ENCODE results near the gene LHX2. TPM values are rescaled to one million over a fixed set of nuclear protein-coding genes. Genes with fewer than 3 reads are reported as not detected.

LHX2 gene
- polyA plus RNA-seq, 1 of the 3 experiments (the other 2 are of a cell fraction), result not detected

GRCh38 chr9:123965801-123966686, 45.5 kb upstream of the LHX2 start:
- Histone ChIP-seq H3K4me1 (ENCODE audit: control insufficient read depth in 1 of 2, insufficient read depth in 2 of 2, low read depth in 1 of 2, low read length in 1 of 2) (no peaks in the 10 kb centered on the region), H3K27ac (ENCODE audit: low read depth in 2 of 2, low read length in 1 of 2) (no peak overlapping the region), H3K4me3 (ENCODE audit: low read depth in 2 of 2, low read length in 1 of 2) (no peak overlapping the region), H3K27me3 (ENCODE audit: insufficient read depth) (peaks cover 14% of the 10 kb centered on the region; the same call in 1 of the 2 replicates), H3K36me3 (replicated peaks in 1 of 2; ENCODE audit: control insufficient read depth in 1 of 2, insufficient read depth in 2 of 2, low read length in 1 of 2) (no peaks in the 10 kb centered on the region), H4K20me1 (ENCODE audit: insufficient read depth) (no peaks in the 10 kb centered on the region), H3K9ac (no peak overlapping the region), H3F3A (replicated peaks; ENCODE audit: insufficient read depth) (no peaks in the 10 kb centered on the region), H3K9me2 (no peaks in the 10 kb centered on the region), H2AFZ (ENCODE audit: low read depth) (no peak overlapping the region), H3K79me2 (ENCODE audit: insufficient read depth) (no peaks in the 10 kb centered on the region), H3K9me3 (no peaks in the 10 kb centered on the region), H3K4me2 (no peak overlapping the region)
- no peak for TF ChIP-seq FOSL2 (IDR thresholded peaks at IDR 0.05; ENCODE audit: borderline replicate concordance, low read depth)
- no peak for TF ChIP-seq TCF12 (IDR thresholded peaks at IDR 0.05)
- TF ChIP-seq TAF1 (IDR thresholded peaks at IDR 0.05; ENCODE audit: borderline replicate concordance, low read depth, low read length), result no peak
- TF ChIP-seq EP300 (IDR thresholded peaks at IDR 0.05; ENCODE audit: borderline replicate concordance in 1 of 2, low read depth in 1 of 2, low read length in 1 of 2), result no peak
- TF ChIP-seq NFIC (IDR thresholded peaks at IDR 0.05; ENCODE audit: borderline replicate concordance), result no peak
- TF ChIP-seq RAD21 (IDR thresholded peaks at IDR 0.05; ENCODE audit: low read length), result no peak
- no peak for TF ChIP-seq RXRA (IDR thresholded peaks at IDR 0.05; ENCODE audit: borderline replicate concordance, low read depth)
- TF ChIP-seq RCOR1 (IDR thresholded peaks at IDR 0.05; ENCODE audit: low read length), result no peak
- no peak for TF ChIP-seq SIN3A (IDR thresholded peaks at IDR 0.05; ENCODE audit: borderline replicate concordance, low read depth, low read length)
- TF ChIP-seq CHD2 (IDR thresholded peaks at IDR 0.05; ENCODE audit: low read length, partially characterized antibody), result no peak
- TF ChIP-seq FOXM1 (IDR thresholded peaks at IDR 0.05; ENCODE audit: low read depth), result no peak
- TF ChIP-seq JUND (IDR thresholded peaks at IDR 0.05), result no peak
- no peak for TF ChIP-seq POLR2AphosphoS5 (IDR thresholded peaks at IDR 0.05; ENCODE audit: low read depth, low read length)
- no peak for TF ChIP-seq MAX (IDR thresholded peaks at IDR 0.05; ENCODE audit: low read depth)
- ChIA-PET CTCF (interaction anchor here (0.6 kb wide), 1 partner anchor 23 kb away, joined by 3 read pairs; no protein-coding TSS in a partner anchor), POLR2A (no interaction called here)
- 59% methylated on average over 8 of the region's 8 CpGs for WGBS (ENCODE audit: low lambda C conversion rate)
- no peak for DNase-seq

GRCh38 chr9:123967323-123967722, 44.2 kb upstream of the LHX2 start:
- H3K9me3 ChIP-seq, result no peaks in the 10 kb centered on the region
- H3F3A ChIP-seq (replicated peaks; ENCODE audit: insufficient read depth), result peaks cover 4% of the 10 kb centered on the region
- H3K4me3 ChIP-seq (ENCODE audit: low read depth in 2 of 2, low read length in 1 of 2), result no peak overlapping the region
- no peaks in the 10 kb centered on the region for H3K36me3 ChIP-seq (replicated peaks in 1 of 2; ENCODE audit: control insufficient read depth in 1 of 2, insufficient read depth in 2 of 2, low read length in 1 of 2)
- no peak overlapping the region for H3K27ac ChIP-seq (ENCODE audit: low read depth in 2 of 2, low read length in 1 of 2)
- H3K4me2 ChIP-seq, result no peak overlapping the region
- no peaks in the 10 kb centered on the region for H3K79me2 ChIP-seq (ENCODE audit: insufficient read depth)
- ChIA-PET POLR2A (no interaction called here), CTCF (no interaction called here)
- no peak for TF ChIP-seq MEF2A (IDR thresholded peaks at IDR 0.05; ENCODE audit: borderline replicate concordance, low read depth)
- no peak for TF ChIP-seq NRF1 (IDR thresholded peaks at IDR 0.05; ENCODE audit: low read depth, low read length)
- TF ChIP-seq FOXJ3 (CRISPR knock-in tag; IDR thresholded peaks at IDR 0.05), result no peak
- TF ChIP-seq, protein P1, sequence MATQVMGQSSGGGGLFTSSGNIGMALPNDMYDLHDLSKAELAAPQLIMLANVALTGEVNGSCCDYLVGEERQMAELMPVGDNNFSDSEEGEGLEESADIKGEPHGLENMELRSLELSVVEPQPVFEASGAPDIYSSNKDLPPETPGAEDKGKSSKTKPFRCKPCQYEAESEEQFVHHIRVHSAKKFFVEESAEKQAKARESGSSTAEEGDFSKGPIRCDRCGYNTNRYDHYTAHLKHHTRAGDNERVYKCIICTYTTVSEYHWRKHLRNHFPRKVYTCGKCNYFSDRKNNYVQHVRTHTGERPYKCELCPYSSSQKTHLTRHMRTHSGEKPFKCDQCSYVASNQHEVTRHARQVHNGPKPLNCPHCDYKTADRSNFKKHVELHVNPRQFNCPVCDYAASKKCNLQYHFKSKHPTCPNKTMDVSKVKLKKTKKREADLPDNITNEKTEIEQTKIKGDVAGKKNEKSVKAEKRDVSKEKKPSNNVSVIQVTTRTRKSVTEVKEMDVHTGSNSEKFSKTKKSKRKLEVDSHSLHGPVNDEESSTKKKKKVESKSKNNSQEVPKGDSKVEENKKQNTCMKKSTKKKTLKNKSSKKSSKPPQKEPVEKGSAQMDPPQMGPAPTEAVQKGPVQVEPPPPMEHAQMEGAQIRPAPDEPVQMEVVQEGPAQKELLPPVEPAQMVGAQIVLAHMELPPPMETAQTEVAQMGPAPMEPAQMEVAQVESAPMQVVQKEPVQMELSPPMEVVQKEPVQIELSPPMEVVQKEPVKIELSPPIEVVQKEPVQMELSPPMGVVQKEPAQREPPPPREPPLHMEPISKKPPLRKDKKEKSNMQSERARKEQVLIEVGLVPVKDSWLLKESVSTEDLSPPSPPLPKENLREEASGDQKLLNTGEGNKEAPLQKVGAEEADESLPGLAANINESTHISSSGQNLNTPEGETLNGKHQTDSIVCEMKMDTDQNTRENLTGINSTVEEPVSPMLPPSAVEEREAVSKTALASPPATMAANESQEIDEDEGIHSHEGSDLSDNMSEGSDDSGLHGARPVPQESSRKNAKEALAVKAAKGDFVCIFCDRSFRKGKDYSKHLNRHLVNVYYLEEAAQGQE (IDR thresholded peaks at IDR 0.05; ENCODE audit: low read depth, low read length), result no peak
- TF ChIP-seq POLR2AphosphoS5 (IDR thresholded peaks at IDR 0.05; ENCODE audit: low read depth, low read length), result no peak
- TF ChIP-seq FOSL2 (IDR thresholded peaks at IDR 0.05; ENCODE audit: borderline replicate concordance, low read depth), result no peak
- no peak for TF ChIP-seq MXI1 (IDR thresholded peaks at IDR 0.05; ENCODE audit: low read depth, low read length)
- H2AFZ ChIP-seq (ENCODE audit: low read depth), result no peak overlapping the region
- peaks cover 14% of the 10 kb centered on the region; the same call in 1 of the 2 replicates for H3K27me3 ChIP-seq (ENCODE audit: insufficient read depth)
- no peak for DNase-seq
- no peaks in the 10 kb centered on the region for H4K20me1 ChIP-seq (ENCODE audit: insufficient read depth)
- H3K9ac ChIP-seq, result no peak overlapping the region
- H3K4me1 ChIP-seq (ENCODE audit: control insufficient read depth in 1 of 2, insufficient read depth in 2 of 2, low read depth in 1 of 2, low read length in 1 of 2), result no peaks in the 10 kb centered on the region
- H3K9me2 ChIP-seq, result no peaks in the 10 kb centered on the region
